Esophagus (tissue), 2 donors: ENCODE results near the gene MAPK11. TPM values are rescaled to one million over a fixed set of nuclear protein-coding genes. Genes with fewer than 3 reads are reported as not detected.

Experiments
- H3K27ac ChIP-seq, 2 donors: one replicate each; pipeline ENCODE4 v1.5.1; 2013; ENCODE audit warnings: low read depth in 2 of 2, mild to moderate bottlenecking in 2 of 2, inconsistent platforms in 1 of 2, low read length in 1 of 2, moderate library complexity in 1 of 2
- H3K27me3 ChIP-seq, 2 donors: one replicate each; pipeline ENCODE4 v1.6.1; 2013; ENCODE audit warnings: low read length in 2 of 2, control low read depth in 1 of 2, mild to moderate bottlenecking in 1 of 2; ENCODE audit not compliant: insufficient read depth in 2 of 2, control insufficient read depth in 1 of 2
- H3K36me3 ChIP-seq, 2 donors: one replicate each; pipeline ENCODE4 v1.6.1; 2013; ENCODE audit warnings: low read length in 1 of 2; ENCODE audit not compliant: control insufficient read depth in 2 of 2, insufficient read depth in 2 of 2
- H3K4me1 ChIP-seq, 2 donors: one replicate each; pipeline ENCODE4 v1.6.1; 2013; ENCODE audit warnings: low read length in 1 of 2; ENCODE audit not compliant: control insufficient read depth in 2 of 2, insufficient read depth in 2 of 2
- H3K4me3 ChIP-seq, 2 donors: one replicate each; pipeline ENCODE4 v1.5.1; 2013; ENCODE audit warnings: low read length in 2 of 2, mild to moderate bottlenecking in 2 of 2, low read depth in 1 of 2, moderate library complexity in 1 of 2
- H3K9me3 ChIP-seq, 2 donors: one replicate each; pipeline ENCODE4 v1.6.1; 2013; ENCODE audit warnings: mild to moderate bottlenecking in 2 of 2, low read depth in 1 of 2, low read length in 1 of 2, moderate library complexity in 1 of 2; ENCODE audit not compliant: control insufficient read depth in 2 of 2, insufficient read depth in 1 of 2
- WGBS, 2 donors: extraction: QIAGEN DNeasy Blood & Tissue Kit; methylation state at CpG; one replicate each; pipeline ENCODE4 v1.1.7; 2013; 5-methylcytosine and 5-hydroxymethylcytosine counted together
- polyA plus RNA-seq, 2 donors: library from polyadenylated mRNA; stranded (reverse); fragments of 200-250 nt; gene quantifications; one replicate each; pipeline ENCODE4 v1.2.3, GENCODE V29; 2013
- donor health status: healthy with polysubstance abuse.
- donor health status: Bipolar disorder and iron deficiency.

Gene MAPK11
- polyA plus RNA-seq, 2 donors = 5.4 to 6.1 TPM

DNA sequence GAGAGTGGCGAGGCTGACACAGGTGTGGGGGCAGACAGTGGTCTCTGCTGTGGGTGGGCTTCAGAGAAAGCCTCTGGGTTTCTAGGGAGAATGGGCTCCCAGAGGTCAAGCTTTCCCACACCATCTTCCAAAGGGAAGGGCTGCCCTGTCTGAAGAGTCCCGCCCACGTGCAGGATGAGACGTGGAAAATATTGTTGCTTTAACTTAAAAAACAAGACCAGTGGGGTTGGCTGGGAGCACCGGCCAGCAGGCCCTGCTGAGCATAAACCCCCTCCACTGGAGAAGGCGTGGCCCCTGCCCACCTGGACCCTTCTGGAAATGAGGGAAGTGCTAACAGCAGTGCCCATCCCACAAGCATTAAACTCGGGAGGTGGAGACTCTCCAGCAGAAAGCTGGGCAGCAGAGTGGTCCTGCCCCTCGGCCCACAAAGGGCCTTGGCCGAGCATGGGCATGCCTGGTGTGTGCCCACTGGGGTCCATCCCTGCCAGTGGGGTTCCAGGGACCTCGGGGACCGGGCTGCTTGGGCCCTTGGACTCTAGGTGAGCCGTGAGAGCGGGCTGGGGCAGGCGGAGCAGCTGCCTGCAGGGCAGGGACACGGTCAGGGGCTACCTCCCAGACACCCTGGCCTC, 54.0 kb downstream of the MAPK11 start:
- H3K27ac ChIP-seq = no peak overlapping the region

GRCh38 chr22:50215297-50216054, 54.7 kb downstream of the MAPK11 start:
- Histone ChIP-seq H3K4me3 (no peak overlapping the region), H3K36me3 (peaks cover 9 to 70% of the 10 kb centered on the region in 2 donors), H3K9me3 (no peaks in the 10 kb centered on the region), H3K27ac (no peak overlapping the region), H3K4me1 (peaks cover 4 to 9% of the 10 kb centered on the region in 2 donors), H3K27me3 (no peaks in the 10 kb centered on the region)
- 65 to 76% methylated on average over 13 to 17 of the region's 17 CpGs for WGBS, 2 donors

More for the DNA sequence above, 54.0 kb downstream of the MAPK11 start:
- H3K4me3 ChIP-seq = no peak overlapping the region
- peaks cover 4 to 9% of the 10 kb centered on the region in 2 donors for H3K4me1 ChIP-seq
- H3K9me3 ChIP-seq = no peaks in the 10 kb centered on the region
- H3K27me3 ChIP-seq = no peaks in the 10 kb centered on the region
- WGBS, 2 donors = 81 to 86% methylated on average over 15 of the region's 15 CpGs
- peaks cover 12 to 70% of the 10 kb centered on the region in 2 donors for H3K36me3 ChIP-seq

Other genes starting within 250 kb of the MAPK11 start
- not detected for gene TTLL8, start 212.1 kb downstream of the MAPK11 start, polyA plus RNA-seq
- gene MLC1, start 185.0 kb downstream of the MAPK11 start, polyA plus RNA-seq = under 1 TPM; 0.04 to 0.08 TPM
- under 1 TPM; 0.18 to 0.22 TPM for gene MOV10L1, start 180.4 kb downstream of the MAPK11 start, polyA plus RNA-seq
- gene PANX2, start 99.6 kb downstream of the MAPK11 start, polyA plus RNA-seq = 1 to 10 TPM; 2.1 to 2.6 TPM
- gene TRABD, start 84.5 kb downstream of the MAPK11 start, polyA plus RNA-seq = 10 to 100 TPM; 47.4 to 54.5 TPM
- gene SELENOO, start 69.4 kb downstream of the MAPK11 start, polyA plus RNA-seq = 10 to 100 TPM; 23.0 to 35.9 TPM
- 10 to 100 TPM; 19.3 to 37.9 TPM for gene TUBGCP6, start 25.4 kb downstream of the MAPK11 start, polyA plus RNA-seq
- 10 to 100 TPM; 22.0 to 42.4 TPM for gene HDAC10, start 19.1 kb downstream of the MAPK11 start, polyA plus RNA-seq
- 1 to 10 TPM; 3.0 to 3.4 TPM for gene MAPK12, start 8.7 kb downstream of the MAPK11 start, polyA plus RNA-seq
- gene PLXNB2, start 37.3 kb upstream of the MAPK11 start, polyA plus RNA-seq = 100 to 1,000 TPM; 107 to 186 TPM
- 1 to 10 TPM; 2.4 to 6.8 TPM for gene DENND6B, start 56.6 kb upstream of the MAPK11 start, polyA plus RNA-seq
- gene PPP6R2, start 72.9 kb upstream of the MAPK11 start, polyA plus RNA-seq = 10 to 100 TPM; 30.2 to 38.2 TPM
- gene SBF1, start 204.7 kb upstream of the MAPK11 start, polyA plus RNA-seq = 10 to 100 TPM; 44.3 to 73.5 TPM
- gene ADM2, start 211.2 kb upstream of the MAPK11 start, polyA plus RNA-seq = 1 to 10 TPM; 2.2 to 3.6 TPM
- not detected for gene MIOX, start 216.5 kb upstream of the MAPK11 start, polyA plus RNA-seq
- gene LMF2, start 237.3 kb upstream of the MAPK11 start, polyA plus RNA-seq = 10 to 100 TPM; 44.1 to 64.9 TPM
- gene NCAPH2, start 237.8 kb upstream of the MAPK11 start, polyA plus RNA-seq = 10 to 100 TPM; 32.9 to 35.4 TPM